CD14-positive monocyte (primary cell): ENCODE data around the gene SDE2. TPM values are rescaled to one million over a fixed set of nuclear protein-coding genes. Genes with fewer than 3 reads are reported as not detected.

Experiments
- DNase-seq, 3 donors: peaks; one replicate each; pipeline ENCODE4 v3.0.0-alpha.2; 2011 to 2022
- H2AFZ ChIP-seq: 2 replicates; pipeline ENCODE4 v1.6.0; 2012; ENCODE audit warnings: mild to moderate bottlenecking, low read depth, low read length, inconsistent platforms; ENCODE audit not compliant: insufficient read depth, poor library complexity, severe bottlenecking
- H3K27ac ChIP-seq, 2 donors: 1 replicate in 1 of 2; 2 replicates in 1 of 2; pipeline ENCODE4 v1.5.1; 2012 to 2013; ENCODE audit warnings: low read length in 2 of 2, control low read depth in 1 of 2, inconsistent platforms in 1 of 2, low read depth in 1 of 2, mild to moderate bottlenecking in 1 of 2
- H3K27me3 ChIP-seq, 2 donors: one replicate each; pipeline versions ENCODE4 v1.6.0 to v1.6.1; 2011 to 2013; ENCODE audit warnings: low read length in 2 of 2; ENCODE audit not compliant: control insufficient read depth in 2 of 2, insufficient read depth in 2 of 2
- H3K36me3 ChIP-seq, 2 donors: replicated peaks in 1 of 2; 1 replicate in 1 of 2; 2 replicates in 1 of 2; pipeline versions ENCODE4 v1.5.1 to v1.6.1; 2012 to 2013; ENCODE audit warnings: low read length in 2 of 2, control low read depth in 1 of 2, inconsistent platforms in 1 of 2, mild to moderate bottlenecking in 1 of 2; ENCODE audit not compliant: insufficient read depth in 2 of 2, control insufficient read depth in 1 of 2
- H3K4me1 ChIP-seq, 2 donors: 1 replicate in 1 of 2; 2 replicates in 1 of 2; pipeline versions ENCODE4 v1.5.1 to v1.6.1; 2012 to 2013; ENCODE audit warnings: low read length in 2 of 2, control low read depth in 1 of 2, inconsistent platforms in 1 of 2, mild to moderate bottlenecking in 1 of 2, moderate library complexity in 1 of 2; ENCODE audit not compliant: insufficient read depth in 2 of 2, control insufficient read depth in 1 of 2
- H3K4me2 ChIP-seq: replicated peaks from 2 replicates; pipeline ENCODE3; 2012; ENCODE audit warnings: low read length, moderate library complexity, mild to moderate bottlenecking; ENCODE audit not compliant: poor library complexity, severe bottlenecking; ENCODE audit errors: extremely low read depth
- H3K4me3 ChIP-seq, 3 experiments: fragments of 200-600 bp in 1 of 3; sonication (generic) in 1 of 3; replicated peaks in 1 of 3; 1 replicate in 2 of 3; 2 replicates in 1 of 3; pipeline ENCODE4 v1.5.1; 2011 to 2013; ENCODE audit warnings: low read length in 3 of 3, mild to moderate bottlenecking in 3 of 3, control low read depth in 2 of 3, low read depth in 2 of 3, inconsistent platforms in 1 of 3, moderate library complexity in 1 of 3
- H3K79me2 ChIP-seq: 2 replicates; pipeline ENCODE4 v1.6.0; 2012; ENCODE audit warnings: mild to moderate bottlenecking, control low read depth, inconsistent platforms, low read length, moderate library complexity; ENCODE audit not compliant: insufficient read depth
- H3K9ac ChIP-seq: 2 replicates; pipeline ENCODE4 v1.6.0; 2017; ENCODE audit warnings: low read length, mild to moderate bottlenecking; ENCODE audit not compliant: insufficient read depth, poor library complexity, severe bottlenecking
- H3K9me3 ChIP-seq, 2 donors: replicated peaks in 1 of 2; 1 replicate in 1 of 2; 2 replicates in 1 of 2; pipeline versions ENCODE4 v1.5.1 to v1.6.1; 2012 to 2013; ENCODE audit warnings: low read length in 2 of 2, control low read depth in 1 of 2; ENCODE audit not compliant: control insufficient read depth in 1 of 2, insufficient read depth in 1 of 2
- H4K20me1 ChIP-seq: 2 replicates; pipeline ENCODE4 v1.6.0; 2012; ENCODE audit warnings: mild to moderate bottlenecking, low read length, control low read depth, moderate library complexity; ENCODE audit not compliant: insufficient read depth
- H3K27ac Mint-ChIP-seq, 7 donors: one replicate each; pipeline ENCODE4 v1.8.0; 2020; ENCODE audit warnings: mild to moderate bottlenecking in 7 of 7, mixed read lengths in 7 of 7, moderate library complexity in 6 of 7, inconsistent platforms in 2 of 7
- H3K27me3 Mint-ChIP-seq, 3 donors: one replicate each; pipeline ENCODE4 v1.8.0; 2021 to 2022; ENCODE audit warnings: low read depth in 3 of 3, mild to moderate bottlenecking in 3 of 3, mixed read lengths in 3 of 3, moderate library complexity in 3 of 3, inconsistent platforms in 1 of 3
- H3K36me3 Mint-ChIP-seq, 2 donors: one replicate each; pipeline ENCODE4 v1.8.0; 2020; ENCODE audit warnings: mixed read lengths in 2 of 2, inconsistent platforms in 1 of 2, mild to moderate bottlenecking in 1 of 2
- H3K4me1 Mint-ChIP-seq: one replicate; pipeline ENCODE4 v1.8.0; 2020; ENCODE audit warnings: mild to moderate bottlenecking, mixed read lengths
- H3K4me3 Mint-ChIP-seq, 2 donors: one replicate each; pipeline ENCODE4 v1.8.0; 2020; ENCODE audit warnings: mild to moderate bottlenecking in 2 of 2, mixed read lengths in 2 of 2, moderate library complexity in 1 of 2
- H3K9me3 Mint-ChIP-seq, 7 donors: one replicate each; pipeline ENCODE4 v1.8.0; 2020 to 2022; ENCODE audit warnings: mixed read lengths in 7 of 7, mild to moderate bottlenecking in 6 of 7, moderate library complexity in 6 of 7, inconsistent platforms in 2 of 7
- CTCF ChIP-seq: fragments of 200-600 bp; IDR thresholded peaks from one replicate; pipeline ENCODE4 v1.8.0; 2022; ENCODE audit warnings: antibody characterized with exemption, mild to moderate bottlenecking
- WGBS: methylation state at CpG from one replicate; pipeline ENCODE4 v1.1.5; 2013; ENCODE audit warnings: missing lambda C conversion rate; ENCODE audit not compliant: insufficient coverage; 5-methylcytosine and 5-hydroxymethylcytosine counted together
- intact Hi-C, 2 donors: fragments of 100-400 bp; cut with micrococcal nuclease; formaldehyde crosslinking; loops; one replicate each; pipeline versions ENCODE4 v1.15.0 to v1.15.1; 2023
- polyA plus RNA-seq, 3 donors: library from polyadenylated mRNA; depleted of rRNA in 1 of 3; unstranded in 2 of 3; stranded (reverse) in 1 of 3; fragments of 300-500 nt in 2 of 3; fragments of >200 nt in 1 of 3; fragmentation: Illumina TruSeq in 2 of 3; gene quantifications; 1 replicate in 2 of 3; 2 replicates in 1 of 3; pipeline ENCODE4 v1.2.3, GENCODE V29; 2012 to 2021

Gene SDE2
- polyA plus RNA-seq, 3 donors = 6.8 to 18.0 (median 8.4) TPM

GRCh38 chr1:225944951-225945350 lies 54.2 kb downstream of the SDE2 start:
- Histone ChIP-seq H3K36me3 (no peaks in the 10 kb centered on the region), H3K4me1 (no peaks in the 10 kb centered on the region), H3K9me3 (no peaks in the 10 kb centered on the region), H3K79me2 (no peaks in the 10 kb centered on the region), H3K9ac (no peak overlapping the region), H3K4me2 (no peak overlapping the region), H3K27me3 (no peaks in the 10 kb centered on the region), H2AFZ (peak overlapping the region; percentile 15), H3K4me3 (no peak overlapping the region), H4K20me1 (no peaks in the 10 kb centered on the region), H3K27ac (no peak overlapping the region)
- no peaks in the 10 kb centered on the region for H3K9me3 Mint-ChIP-seq
- DNase-seq = peak; percentile 48 to 71 (median 64)
- H3K27me3 Mint-ChIP-seq = peaks cover 2 to 10% (median 7%) of the 10 kb centered on the region in 3 donors
- peaks cover 8% of the 10 kb centered on the region for H3K4me1 Mint-ChIP-seq
- WGBS = no CpG with 5 or more reads among the region's 7 CpGs
- intact Hi-C loops = no loop called here
- H3K27ac Mint-ChIP-seq = peak overlapping the region in 1 of 7 donors; percentile 62
- no peaks in the 10 kb centered on the region for H3K36me3 Mint-ChIP-seq
- no peak for TF ChIP-seq CTCF
- no peak overlapping the region for H3K4me3 Mint-ChIP-seq

GRCh38 chr1:225944387-225944786 lies 54.8 kb downstream of the SDE2 start:
- H3K4me1 ChIP-seq = no peaks in the 10 kb centered on the region
- Mint-ChIP-seq H3K27ac (peak overlapping the region in 1 of 7 donors; percentile 38), H3K27me3 (peaks cover 2 to 12% (median 7%) of the 10 kb centered on the region in 3 donors), H3K4me1 (peaks cover 8% of the 10 kb centered on the region), H3K36me3 (no peaks in the 10 kb centered on the region), H3K4me3 (no peak overlapping the region), H3K9me3 (no peaks in the 10 kb centered on the region)
- no peak overlapping the region for H2AFZ ChIP-seq
- WGBS = 70% methylated on average over 2 of the region's 2 CpGs
- H3K9ac ChIP-seq = no peak overlapping the region
- no peak for TF ChIP-seq CTCF
- no peaks in the 10 kb centered on the region for H4K20me1 ChIP-seq
- H3K4me3 ChIP-seq = no peak overlapping the region
- H3K4me2 ChIP-seq = no peak overlapping the region
- intact Hi-C loops = no loop called here
- no peak for DNase-seq
- no peak overlapping the region for H3K27ac ChIP-seq
- no peaks in the 10 kb centered on the region for H3K36me3 ChIP-seq
- no peaks in the 10 kb centered on the region for H3K79me2 ChIP-seq
- no peaks in the 10 kb centered on the region for H3K27me3 ChIP-seq
- H3K9me3 ChIP-seq = no peaks in the 10 kb centered on the region
